ENCODE measurements around the gene CRADD.

DNA sequence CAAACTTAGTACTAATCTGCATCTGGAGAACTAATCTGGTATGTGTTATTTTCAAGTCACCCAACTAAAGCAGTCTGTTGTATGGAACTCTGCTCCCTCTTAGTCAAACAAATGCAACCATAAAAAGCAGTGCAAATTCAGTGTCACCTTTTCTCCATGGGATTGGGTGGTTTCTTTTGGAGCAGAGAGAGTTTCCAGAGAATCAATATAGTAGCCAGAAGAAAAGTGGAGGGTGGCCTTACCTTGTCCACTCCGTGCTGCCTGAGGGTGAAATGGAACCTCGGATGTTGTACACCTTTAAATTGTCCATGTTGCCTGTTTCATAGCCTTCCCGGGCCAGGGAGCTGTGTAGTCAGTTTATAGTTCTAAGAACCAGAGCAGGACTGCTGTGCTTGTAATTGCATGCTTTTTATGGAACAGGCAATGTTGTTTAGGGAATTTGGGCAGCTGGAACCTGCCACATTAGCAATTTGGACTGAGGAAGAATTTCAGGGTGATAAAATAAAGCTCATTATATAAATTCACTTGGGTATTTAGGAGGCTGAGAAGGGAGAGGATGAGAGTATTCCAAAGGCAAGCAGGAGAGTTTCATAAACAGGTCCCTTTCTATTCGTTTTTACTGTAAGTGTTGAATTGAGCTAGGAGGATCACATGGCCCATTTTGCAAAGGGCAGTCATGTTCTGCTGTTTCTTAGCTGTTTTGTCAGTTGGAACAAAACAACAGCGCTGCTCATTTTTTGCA lies 60.5 kb downstream of the CRADD start:
- TF ChIP-seq EZH2 (IDR thresholded peaks at IDR 0.05) (no peak), POLR2AphosphoS5 (IDR thresholded peaks at IDR 0.05; ENCODE audit: borderline replicate concordance, low read depth, low read length) (no peak)
